Smooth muscle cell of the brain vasculature (primary cell): ENCODE data around the gene UNC5C.

Experiments
- DNase-seq: peaks from one replicate; pipeline ENCODE4 v3.0.0-alpha.2; 2012; ENCODE audit warnings: low read depth, low spot score

The UNC5C gene

DNA sequence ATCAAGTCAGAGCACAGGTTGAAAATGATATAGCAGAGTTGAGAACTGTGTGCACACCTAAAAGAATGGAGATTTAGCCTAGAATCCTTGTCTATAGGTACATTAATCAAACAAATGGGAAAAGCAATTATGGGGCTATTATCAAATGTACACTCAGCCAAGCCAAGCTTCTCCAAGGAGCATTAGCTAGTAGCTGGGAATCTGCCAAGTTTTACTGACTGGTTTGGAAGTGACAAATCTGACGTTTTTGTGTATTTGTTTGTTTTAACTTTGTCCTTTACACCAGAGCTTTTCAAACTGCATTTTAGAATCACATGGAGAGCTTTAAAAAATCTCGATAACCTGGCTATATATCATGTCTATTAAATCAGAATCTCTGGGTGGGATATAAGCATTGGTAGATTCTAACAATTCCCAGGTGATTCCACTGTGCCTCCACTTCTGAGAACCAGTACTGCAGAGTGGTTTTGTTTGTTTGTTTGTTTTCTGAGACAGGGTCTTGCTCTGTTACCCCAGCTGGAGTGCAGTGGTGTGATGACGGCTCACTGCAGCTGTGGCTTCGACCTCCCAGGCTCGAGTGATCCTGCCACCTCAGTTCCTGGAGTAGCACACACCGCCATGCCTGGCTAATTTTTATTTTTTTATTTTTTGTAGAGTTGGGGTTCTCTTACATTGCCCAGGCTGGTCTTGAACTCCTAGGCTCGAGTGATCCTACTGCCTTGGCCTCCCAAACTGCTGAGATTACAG is 279.8 kb downstream of the UNC5C start:
- no peak for DNase-seq

DNA sequence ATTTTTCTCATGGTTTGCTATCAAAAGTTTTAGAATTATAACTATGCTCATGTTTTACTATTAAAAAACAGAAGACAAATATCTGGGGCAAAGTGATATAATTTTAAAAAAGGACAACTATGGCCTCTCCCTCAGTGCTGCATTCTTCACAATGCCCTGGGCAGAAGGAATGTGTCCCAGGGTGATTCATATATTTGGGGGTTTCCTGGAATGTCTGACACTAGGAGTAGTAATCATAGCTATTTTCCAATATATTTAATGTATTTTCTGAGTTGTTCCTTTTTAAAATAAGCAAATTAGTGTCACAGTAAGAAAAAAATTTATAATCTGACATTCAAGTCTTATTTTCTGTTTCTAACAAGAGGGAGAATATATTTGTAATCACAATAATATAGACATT is 281.7 kb downstream of the UNC5C start:
- no peak for DNase-seq

- no peak for DNase-seq
These were observed 282.7 kb downstream of the UNC5C start for GRCh38 chr4:95265814-95266740.

- no peak for DNase-seq
These were observed 283.9 kb downstream of the UNC5C start for GRCh38 chr4:95264843-95265242.

GRCh38 chr4:95263960-95264359 is 284.8 kb downstream of the UNC5C start:
- DNase-seq = no peak

- DNase-seq = no peak
These were observed 285.4 kb downstream of the UNC5C start for GRCh38 chr4:95263391-95263790.

GRCh38 chr4:95256108-95256835 is 292.5 kb downstream of the UNC5C start:
- DNase-seq = no peak

DNA sequence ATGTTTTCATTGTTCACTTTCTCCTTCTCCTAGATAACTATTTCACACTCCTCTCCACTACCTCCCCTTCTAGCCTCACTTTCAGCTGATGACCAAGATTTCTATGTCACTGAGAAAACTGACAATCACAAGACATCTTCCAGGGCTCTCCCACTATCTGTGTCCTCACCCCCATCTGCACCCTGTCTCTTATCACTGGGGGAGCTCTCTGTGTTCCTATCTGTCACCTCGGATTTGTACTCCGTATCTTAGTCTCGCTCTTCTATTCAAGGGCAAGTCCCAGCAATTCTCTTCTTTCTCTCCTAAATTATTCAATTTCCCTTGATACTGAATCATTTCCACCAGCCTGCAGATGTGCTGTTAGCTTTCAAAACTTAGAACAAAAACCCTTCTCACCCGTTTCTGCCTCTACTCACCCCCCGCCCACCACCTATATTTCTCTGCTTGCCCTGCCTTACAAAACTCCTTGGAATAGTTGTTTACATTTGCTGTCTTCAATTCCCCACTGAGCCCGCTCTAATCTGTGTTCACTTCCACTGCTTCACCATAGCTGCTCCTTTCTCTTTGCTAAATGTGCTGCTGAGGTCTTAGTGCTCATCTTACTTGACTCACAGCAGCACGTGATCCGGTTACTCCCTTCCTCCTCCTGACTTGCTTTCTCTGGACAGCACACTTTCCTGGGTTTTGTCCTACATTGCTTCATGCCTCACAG is 293.2 kb downstream of the UNC5C start:
- peak; percentile 26 for DNase-seq

GRCh38 chr4:95251568-95251967 is 297.2 kb downstream of the UNC5C start:
- DNase-seq = no peak

GRCh38 chr4:95250544-95251137 is 298.1 kb downstream of the UNC5C start:
- no peak for DNase-seq

DNA sequence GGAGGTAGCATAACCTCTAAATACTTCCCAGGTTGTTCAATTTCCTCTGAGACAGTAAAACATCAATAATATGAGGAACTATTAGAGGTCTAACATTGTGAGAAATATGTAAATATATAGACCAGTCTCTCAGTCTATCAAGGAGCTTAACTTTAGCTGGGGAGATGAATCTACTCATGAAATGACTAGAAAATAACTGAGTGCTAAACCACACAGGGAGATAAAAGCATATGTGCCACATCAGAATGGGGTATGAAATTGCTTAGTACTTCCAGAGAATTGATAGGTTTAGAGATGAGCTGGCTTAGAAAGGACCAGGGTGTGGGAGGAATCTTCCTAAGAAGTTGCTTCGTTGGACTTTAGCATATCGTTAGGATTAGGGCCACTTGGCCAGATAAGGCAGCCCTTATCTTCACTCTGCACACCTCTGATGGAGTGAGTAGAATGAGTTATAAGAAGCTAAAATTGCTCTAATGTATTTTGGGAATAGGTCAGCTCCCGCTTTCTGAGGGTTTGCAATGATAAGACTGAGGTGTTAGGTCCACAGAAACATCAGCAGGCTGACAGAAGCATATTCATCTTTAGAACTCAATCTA is 299.2 kb downstream of the UNC5C start:
- DNase-seq = no peak

DNA sequence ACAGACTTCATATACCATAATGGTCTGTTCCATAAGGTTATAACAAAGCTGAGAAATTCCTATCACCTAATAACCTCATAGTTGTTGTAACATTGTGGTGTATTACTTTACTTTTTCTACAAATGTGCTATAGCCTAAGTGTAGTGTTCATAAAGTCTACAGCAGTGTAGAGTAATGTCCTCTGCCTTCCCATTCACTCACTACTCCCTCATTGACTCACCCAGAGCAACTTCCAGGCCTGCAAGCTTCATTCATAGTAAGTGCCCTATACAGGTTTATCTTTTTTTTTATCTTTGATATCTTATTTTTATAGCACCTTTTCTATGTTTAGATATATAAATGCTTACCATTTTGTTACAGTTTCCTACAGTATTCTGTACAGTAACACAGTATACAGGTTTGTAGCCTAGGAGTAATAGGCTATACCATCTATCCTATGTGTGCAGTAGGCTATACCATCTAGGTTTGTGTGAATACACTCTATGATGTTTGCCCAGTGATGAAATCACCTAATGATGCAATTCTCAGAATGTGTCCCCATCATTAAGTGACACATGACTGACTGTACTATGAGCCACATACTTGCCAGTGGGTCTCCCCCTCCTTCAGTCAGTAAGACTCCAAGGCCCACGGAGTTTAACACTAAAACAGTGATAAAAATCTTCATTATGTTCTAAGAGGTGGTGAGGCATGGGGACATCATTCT is 299.9 kb downstream of the UNC5C start:
- DNase-seq = no peak

DNA sequence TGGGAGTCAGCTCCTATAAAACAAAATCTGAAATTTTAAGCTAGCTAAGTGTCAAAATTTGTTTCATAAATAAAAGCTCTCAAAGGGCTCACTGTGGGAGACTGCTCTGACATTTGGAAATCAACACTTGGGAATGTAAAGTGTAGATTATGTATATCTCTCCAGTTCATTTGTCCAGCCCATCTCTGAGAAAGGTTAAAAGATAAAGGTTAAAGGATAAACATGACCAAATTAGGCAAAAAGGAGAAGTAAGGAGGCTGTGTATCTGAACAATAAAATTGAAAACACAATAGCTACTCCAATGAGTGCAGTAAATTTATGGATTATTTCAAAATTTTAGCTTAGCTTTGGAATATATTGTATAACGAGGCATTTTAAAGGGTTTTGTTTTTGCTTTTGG is 304.9 kb downstream of the UNC5C start:
- no peak for DNase-seq

DNA sequence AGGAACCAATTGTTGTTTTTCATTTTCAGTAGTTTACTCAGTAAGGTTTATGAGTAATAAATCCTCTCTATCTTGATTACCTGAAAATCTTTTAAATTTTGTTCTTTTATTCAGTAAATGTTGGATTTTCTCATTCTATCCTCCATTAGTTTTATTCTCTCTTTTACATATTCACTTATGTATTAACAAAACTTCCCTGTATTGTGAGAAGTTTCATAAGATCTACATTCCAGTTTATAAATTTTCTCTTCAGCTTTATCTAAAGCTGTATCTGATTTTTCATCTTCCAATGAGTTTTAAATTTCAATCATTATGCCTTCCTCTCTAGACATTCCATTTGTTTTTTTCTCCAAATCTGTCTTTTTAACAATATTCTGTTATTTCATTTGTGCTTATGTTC is 310.2 kb downstream of the UNC5C start:
- DNase-seq = no peak

- no peak for DNase-seq
These were observed 316.2 kb downstream of the UNC5C start for GRCh38 chr4:95232358-95233156.

- no peak for DNase-seq
These were observed 317.1 kb downstream of the UNC5C start for GRCh38 chr4:95231681-95232080.

- DNase-seq = no peak
These were observed 322.9 kb downstream of the UNC5C start for GRCh38 chr4:95225849-95226248.

GRCh38 chr4:95224402-95224801 is 324.4 kb downstream of the UNC5C start:
- no peak for DNase-seq
